ENCODE results near the gene GRAMD2B.
"Not testable (repeated sequence)": the region's sequence is repeated elsewhere in the genome, so short reads cannot be mapped to it uniquely, and the experiment has no call there.

The GRAMD2B gene

DNA sequence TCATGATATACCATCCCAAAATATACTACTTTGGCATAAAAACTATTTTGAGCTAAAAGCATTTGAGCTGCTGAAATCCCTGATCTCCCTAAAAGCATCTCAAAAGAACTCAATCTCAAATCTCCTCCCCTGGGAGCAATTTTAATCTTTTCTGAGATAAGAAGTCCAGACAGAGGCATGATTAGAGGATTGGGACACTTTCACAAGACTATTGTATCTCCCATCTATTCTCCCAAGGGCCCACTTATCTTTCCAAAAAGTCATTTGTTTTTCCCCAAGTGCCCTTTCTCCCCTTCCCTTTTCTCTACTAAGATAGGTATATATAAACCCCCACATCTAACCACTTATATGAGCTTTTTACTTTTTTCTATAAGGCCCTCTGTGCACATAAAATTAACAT lies 92.1 kb downstream of the GRAMD2B start:
- DNase-seq, result no peak

DNA sequence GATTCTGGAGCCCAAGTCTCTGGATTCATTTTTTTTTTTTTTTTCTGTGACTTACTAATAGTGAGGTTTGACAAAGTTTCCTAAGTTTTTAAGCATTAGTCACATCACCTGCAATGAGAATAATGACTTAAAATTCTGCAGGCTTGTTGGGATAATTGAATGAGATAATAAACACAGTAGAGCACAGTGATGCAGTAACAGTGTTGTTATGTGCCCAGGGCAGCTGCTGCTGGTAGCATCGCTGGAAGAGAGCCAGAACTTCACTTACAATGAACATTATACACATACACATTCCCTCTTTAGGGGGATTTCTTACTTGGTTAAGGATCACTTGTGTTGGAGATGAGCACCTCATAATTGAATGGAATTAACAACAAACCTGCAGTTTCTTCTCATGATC lies 92.9 kb downstream of the GRAMD2B start:
- no peak for DNase-seq

DNA sequence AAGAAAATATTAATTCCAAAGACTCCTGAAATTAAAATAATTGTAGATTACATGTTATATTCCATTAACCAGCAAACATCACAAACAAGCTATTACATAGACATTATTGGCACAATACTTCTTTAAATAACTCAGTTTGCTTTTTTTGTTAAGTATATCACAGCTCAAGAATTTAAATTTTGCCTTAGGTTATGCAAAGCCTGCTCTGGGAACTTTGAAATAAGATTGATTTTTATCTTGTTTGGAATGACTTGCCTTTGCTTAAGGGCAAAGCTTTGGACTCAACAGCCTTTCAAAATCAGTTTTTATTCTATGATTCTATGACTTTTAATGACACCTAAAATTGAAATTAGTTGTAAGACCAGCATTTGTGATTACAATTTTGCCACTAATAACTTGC lies 93.6 kb downstream of the GRAMD2B start:
- no peak for DNase-seq

DNA sequence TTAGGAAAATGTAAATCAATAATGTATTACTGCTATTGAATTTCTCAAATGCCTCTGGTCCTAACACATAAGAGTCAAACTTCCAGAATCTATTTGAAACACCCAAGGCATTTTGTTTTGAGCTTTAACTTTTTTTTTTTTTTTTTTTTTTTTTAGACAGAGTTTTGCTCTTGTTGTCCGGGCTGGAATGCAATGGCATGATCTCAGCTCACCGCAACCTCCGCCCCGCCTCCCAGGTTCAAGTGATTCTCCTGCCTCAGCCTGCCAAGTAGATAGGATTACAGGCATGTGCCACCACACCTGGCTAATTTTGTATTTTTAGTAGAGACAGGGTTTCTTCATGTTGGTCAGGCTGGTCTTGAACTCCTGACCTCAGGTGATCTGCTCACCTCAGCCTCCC lies 96.0 kb downstream of the GRAMD2B start:
- DNase-seq, result not testable (repeated sequence)

DNA sequence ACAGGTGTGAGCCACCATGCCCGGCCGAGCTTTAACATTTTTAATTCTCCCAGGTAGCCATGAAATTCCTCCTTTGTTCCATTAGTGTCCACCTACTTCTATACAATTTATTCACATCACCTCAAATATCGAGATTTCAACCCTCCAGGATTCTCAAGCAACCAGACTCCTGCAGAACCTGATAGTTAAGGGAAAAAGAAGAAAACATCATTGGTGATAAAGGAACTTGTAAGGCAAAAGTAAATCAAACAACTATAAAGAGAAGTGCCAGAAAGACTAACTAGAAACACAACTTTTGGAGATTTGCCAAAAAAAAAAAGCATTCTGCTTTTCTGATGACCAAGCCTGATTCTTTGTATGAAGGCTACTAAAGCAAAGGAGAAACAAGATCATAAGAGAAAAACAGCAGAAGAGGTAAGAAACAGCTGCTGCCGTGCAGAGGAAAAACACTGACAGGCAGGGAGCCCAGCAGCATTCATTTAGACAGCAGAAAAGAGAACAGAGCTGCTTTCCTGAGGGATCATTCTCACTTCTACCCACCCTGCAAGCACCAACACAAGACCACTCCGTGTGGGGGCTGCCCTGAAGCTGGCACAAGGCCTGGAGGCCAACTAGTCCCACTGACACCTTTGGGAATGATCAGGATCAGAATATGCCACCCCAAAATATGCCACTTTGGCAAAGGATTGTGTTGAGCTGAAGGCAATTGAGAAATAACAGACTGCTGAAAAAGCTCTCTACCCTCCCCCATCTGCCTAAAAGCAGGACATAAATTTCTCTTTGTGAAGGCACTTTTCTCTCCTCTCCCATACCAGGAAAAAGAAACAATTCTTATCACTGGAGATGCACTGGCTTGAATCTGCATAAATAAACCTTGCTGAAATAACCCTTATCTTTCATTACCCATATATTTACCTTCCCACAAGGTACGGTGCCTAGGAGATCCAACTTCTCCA lies 96.7 kb downstream of the GRAMD2B start:
- no peak for DNase-seq

DNA sequence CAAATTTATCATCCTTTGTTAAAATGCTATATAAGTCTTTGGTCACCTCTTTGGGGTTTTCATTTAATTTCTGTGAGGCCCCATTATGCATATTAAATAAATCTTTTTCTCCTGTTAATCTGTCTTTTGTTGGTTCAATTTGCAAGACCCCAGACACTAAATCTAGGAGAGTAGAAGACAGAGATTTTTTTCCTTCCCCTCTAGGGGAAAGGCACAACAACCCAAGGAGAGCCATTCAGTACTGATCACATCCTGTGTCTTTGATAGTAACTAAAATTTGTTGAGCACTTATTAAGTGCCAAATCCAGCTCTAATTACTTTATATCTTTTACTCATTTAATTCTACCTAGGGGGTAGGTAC lies 97.4 kb downstream of the GRAMD2B start:
- DNase-seq, result no peak

DNA sequence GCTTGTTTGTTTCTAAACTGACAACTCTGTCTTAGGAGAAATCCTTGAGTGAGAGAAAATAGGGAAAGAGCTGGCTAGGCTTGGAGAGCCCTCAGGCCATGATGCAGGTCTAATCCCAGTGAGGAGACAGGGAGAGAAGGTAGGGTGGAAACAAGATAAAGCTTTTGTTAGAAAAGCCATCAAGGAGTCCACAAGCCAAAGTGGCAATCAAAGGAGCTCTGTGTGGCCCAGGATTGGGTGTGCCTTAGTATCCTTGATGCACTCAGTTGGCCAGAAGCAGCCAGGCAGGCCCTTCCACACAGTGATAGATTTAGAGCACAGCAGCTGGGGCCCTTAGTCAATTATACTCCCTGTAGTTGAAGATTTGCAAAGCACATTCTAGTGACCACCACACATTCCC lies 97.9 kb downstream of the GRAMD2B start:
- DNase-seq, result no peak

DNA sequence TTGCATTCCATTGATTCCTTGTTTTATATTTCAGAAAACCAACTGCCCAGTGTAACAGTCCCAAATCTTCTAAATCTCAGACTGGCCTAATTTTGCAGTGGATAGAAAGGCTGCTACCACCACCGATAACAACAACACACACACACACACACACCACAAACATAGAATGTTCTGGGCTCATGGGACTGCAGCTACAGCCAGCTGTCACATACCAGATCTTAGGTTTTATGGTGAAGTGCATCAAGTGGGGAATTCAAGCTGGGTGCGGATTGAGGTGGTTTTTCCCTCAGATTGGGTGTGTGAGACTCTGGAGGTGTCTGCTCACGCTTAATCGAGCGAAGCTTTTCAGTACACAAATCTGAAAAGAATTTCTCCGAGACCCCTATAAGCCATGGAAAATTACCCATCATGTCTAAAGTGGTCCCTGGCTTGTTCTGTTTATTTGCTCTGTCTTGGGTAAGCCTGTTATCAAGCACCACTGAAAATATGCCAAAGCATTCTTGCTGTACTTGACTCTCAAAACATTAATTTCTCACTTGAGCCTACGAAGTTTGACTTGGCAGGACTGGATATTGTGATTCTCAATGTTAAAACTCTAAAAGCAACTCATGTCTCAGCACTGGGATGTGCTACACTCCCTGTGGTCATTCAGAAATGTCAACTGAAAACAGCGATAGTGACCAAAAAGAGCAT lies 100.8 kb downstream of the GRAMD2B start:
- no peak for DNase-seq

DNA sequence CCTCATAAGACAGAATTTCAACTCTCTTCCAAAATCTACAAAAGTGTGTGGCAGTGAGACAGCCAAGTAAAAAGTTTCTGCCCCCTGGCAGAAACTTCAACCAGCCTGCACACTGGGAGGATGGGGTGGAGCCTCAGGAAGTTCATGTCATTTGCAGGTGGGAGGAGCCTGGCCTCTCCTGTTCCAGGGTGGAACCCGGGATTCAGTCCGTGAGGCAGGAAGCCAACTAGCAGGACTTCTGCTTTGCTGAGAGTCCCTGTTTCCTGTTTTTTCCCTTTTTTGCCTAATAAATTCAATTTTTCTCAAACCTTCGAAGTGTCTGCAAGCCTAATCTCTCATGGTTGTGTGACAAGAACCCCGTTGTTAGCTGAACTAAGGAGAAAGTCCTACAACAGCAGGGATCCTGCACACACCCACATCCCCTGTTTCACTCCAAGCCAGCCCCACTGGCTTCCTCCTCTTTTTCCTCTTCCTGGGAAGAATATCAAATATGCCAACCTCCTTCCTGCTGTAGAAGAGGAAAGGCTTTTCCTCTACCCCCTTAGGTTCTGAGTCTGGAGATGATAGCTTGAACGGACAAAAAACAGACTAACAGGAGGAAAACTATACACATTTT lies 102.5 kb downstream of the GRAMD2B start:
- no peak for DNase-seq

DNA sequence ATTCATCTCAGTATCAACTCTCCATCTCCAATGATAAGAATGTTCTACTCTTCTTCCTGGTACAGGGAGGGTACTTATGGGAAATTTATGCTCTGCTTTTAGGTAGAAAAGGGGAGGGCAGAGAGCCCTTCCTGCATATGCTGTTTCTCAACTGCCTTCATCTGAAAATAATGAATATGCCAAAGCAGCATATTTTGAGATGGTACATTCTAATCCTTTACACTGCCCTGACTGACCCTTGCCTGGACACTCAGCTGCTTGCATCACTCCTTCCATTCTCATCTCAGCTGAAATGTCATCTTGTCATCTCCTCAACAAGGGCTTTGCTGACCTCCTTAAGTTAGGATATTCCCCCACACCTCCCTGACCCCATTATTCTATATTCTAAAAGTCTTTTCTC lies 103.3 kb downstream of the GRAMD2B start:
- DNase-seq, result no peak

DNA sequence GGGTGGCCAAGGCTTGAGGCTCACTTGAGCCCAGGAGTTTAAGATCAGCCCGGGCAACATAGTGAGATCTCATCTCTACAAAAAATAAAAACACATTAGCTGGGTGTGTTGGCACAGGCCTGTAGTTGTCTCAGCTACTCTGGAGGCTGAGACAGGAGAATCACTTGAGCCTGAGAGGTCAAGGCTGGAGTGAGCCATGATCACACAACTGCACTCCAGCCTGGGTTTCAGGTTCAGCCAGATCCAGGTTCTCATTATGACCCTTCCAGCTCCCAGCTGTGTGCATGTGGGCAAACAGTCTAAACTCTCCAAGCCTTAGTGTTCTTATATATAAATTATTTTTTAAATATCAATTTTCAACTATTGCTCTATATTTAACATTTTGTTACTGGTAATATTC lies 103.9 kb downstream of the GRAMD2B start:
- no peak for DNase-seq

DNA sequence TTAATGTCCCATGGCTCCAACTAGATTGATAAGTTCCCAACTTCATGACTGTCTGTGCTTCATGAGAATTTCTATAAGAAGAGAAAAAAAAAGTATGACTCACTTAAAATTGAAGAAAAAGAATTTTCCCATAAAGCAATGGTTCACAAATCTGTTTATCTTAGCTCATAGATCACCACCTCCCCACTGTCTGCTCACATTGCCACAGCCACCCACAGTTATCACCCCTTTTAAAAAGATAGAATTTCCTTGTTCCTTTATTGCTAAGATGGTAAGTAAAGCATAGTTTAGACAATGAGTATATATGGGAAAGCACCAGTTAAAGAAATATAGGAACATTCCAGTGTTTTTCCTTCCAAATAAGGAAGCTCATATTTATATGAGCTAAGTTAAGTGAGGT lies 104.7 kb downstream of the GRAMD2B start:
- no peak for DNase-seq

DNA sequence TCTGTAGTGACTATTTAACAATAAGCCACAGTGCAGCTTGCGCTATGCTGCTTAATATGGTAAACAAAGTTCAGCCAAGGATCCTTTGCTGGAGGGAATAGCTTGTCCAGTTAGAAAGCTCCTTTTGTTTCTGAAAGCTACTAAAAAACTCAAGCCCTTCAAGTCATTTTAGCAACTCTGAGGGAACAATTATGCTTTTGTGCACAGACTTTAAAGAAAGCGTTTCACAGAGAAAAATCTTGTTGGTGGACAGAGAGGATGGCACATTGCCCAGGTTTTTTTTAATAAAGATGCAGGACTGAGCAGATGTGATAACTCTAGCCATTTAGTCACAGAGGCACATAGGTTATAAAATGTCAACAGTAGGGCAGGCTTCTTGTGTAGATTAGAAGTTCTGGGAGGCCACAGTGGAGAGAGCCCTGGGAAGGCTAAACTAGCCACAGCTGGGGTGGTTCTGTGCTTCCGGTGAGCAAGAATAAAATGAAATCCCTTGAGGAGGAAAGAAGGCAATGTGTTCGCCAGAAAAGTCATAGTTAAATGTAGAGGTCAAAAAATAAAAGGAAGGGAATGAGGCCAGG lies 108.4 kb downstream of the GRAMD2B start:
- no peak for DNase-seq

DNA sequence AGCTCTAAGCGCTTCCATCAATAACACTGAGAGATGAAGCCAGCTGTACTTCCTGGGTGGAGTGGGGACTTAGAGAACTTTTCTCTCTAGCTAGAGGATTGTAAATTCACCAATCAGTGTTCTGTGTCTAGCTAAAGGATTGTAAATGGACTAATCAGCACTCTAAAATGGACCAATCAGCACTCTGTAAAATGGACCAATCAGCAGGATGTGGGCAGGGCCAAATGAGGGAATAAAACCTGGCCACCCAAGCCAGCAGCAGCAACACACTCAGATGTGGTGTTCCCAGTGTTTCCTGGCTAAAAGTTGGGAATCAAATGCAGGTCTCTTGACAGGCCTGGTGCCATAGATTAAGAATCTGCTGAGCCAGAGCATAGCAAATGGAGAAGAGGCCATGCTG lies 111.3 kb downstream of the GRAMD2B start:
- DNase-seq, result no peak

DNA sequence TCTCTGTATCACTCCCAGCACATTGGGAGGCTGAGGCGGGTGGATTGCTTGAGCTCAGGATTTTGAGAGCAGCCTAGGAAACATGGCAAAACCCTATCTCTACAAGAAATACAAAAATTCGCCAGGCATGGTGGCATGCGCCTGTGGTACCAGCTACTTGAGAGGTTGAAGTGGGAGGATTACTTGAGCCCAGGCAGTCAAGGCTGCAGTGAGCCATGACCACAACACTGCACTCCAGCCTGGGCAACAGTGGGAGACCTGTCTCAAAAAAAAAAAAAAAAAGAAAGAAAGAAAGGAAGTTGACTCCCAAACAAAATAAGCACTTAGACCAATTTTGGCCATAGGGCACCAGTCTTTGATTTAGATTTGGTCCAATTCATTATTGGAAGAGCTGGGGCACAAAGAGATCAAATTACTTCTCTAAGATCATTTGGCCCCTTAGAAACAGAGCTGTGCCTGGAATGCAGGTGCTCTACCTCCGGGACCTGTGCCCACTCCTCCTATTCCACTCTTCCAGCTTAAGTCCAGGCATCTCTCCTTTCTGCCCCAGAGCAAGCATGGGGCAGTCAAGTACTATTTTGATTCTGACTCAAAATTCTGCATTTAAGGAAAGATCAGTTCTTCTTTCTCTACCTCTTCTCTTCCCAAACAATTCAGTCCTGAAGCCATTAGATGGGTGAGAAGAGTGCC lies 112.8 kb downstream of the GRAMD2B start:
- DNase-seq, result no peak

DNA sequence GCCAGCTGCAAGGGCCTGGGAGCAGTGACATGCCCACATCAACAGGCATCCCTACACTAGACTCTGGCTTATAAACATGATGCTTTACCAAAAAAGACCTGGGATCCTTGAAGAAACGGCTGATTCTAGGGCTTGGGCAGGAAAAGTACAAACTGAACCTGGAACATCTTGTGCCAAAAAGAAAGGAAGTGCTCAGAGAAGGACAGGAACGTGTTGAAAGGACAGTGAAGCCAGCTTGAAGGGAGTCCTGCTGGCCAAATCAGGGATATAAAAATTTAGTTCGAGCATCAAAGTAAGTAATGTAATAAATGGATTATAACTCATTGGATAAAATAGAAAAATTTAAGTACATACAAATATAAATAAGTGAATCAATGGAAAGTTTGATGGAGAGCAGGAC lies 113.7 kb downstream of the GRAMD2B start:
- DNase-seq, result no peak

DNA sequence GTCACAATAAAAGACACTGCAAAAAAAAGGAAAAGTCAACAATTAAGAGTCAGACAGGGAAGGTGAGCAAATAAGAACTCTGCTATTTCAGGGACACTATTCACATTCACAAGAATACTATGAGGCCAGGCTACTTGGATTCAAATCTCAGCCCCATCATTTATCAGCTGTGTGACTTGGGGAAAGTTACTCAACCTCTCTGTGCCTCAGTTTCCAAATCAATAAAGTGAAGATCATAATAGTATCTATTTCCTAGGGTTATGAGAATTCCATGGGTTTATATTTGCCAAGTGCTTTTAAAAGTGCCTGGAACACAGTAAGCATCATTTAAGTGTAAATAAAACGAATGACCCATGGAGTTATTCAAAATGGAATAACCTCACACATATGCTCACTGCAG lies 115.4 kb downstream of the GRAMD2B start:
- DNase-seq, result no peak

DNA sequence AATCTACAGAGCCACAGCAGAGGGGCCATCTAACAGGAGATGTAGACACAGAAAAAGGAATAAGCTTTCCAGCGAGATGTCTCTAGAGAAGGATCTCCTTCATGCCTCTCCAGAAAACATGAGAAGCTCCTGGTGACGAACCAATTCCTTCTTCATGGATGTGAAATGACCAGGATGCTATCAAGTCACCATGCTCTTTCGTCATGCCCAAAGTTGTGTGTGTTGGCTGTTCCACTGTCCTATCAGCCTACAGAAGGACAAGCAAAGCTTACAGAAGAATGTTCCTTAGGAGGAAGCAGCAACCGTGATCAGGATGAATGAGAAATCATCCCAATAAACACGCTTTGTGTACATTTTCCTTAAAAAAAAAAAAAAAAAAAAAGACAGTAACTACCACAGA lies 117.4 kb downstream of the GRAMD2B start:
- no peak for DNase-seq

DNA sequence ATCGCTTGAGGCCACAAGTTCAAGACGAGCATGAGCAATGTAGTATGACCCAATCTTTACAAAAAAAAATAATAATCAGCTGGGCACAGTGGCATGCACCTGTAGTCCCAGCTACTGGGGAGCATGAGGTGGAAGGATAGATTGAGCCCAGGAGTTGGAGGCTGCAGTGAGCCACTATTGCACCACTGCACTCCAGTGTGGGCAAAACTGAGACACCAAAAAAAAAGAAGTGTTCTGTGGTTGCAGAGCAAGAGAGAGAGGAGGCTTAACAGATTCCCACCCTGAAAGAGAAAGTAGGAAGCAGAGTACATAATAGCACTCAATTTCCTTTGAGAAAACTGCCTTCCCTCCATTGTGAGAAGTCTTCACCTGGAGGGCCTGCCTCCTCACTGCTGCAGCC lies 119.2 kb downstream of the GRAMD2B start:
- DNase-seq, result no peak

DNA sequence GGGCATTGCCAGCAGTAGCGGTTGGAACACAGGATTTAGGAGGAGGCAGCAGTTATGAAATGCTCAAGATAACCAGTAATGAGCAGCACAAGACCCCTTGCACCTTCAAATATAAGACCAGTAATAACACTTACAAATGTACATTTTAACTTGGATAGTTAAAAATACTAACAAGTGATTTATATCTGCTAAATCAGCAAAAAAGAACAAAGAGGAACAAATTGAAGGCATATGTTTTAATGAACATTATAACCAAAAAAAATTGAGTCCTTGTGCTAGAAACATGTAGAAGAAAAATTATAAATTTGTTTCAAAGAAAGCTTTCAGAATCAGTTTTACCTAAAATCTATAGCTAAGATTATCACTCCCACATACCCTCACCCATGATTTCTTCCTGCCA lies 119.8 kb downstream of the GRAMD2B start:
- DNase-seq, result no peak

DNA sequence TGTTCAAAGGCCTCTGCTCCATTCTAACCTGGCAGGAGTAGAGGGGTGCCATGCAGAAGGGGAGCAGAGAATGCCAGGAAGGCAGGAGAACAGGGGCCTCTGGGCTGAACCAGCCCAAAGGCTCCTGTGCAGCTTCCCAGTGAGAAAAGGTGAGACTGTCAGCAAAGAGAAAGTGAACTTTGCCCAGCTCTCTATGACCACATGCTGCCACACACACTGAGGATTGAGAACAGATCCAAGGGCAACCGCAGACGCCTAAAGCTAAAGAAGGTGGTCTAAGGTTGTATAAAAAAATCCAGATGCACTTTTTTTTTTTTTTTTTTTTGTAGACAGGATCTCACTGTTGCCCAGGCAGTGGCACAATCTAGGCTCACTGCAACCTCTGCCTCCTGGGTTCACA lies 120.5 kb downstream of the GRAMD2B start:
- no peak for DNase-seq

Measured in GF-D8 (cell line).